Middle frontal gyrus (tissue), 1 donor: Measurements from ENCODE around the gene KCP.
"Not testable (repeated sequence)": the region's sequence is repeated elsewhere in the genome, so short reads cannot be mapped to it uniquely, and the experiment has no call there.

Experiments
- DNase-seq: peaks from one replicate; pipeline ENCODE4 v3.0.0-alpha.2; 2015; ENCODE audit warnings: low spot score; ENCODE audit errors: extremely low spot score

KCP gene

GRCh38 chr7:128910569-128910945, at the start of gene KCP:
Gene KCP, minus strand, starts transcription at chr7:128910709. Its CDS starts 33 bp downstream, at chr7:128910676.
- no peak for DNase-seq

- DNase-seq = no peak
These were observed 48.8 kb upstream of the KCP start for GRCh38 chr7:128959296-128959695.

- DNase-seq = no peak
These were observed 45.5 kb upstream of the KCP start for GRCh38 chr7:128955981-128956380.

GRCh38 chr7:128954830-128955802, 44.6 kb upstream of the KCP start:
- no peak for DNase-seq

GRCh38 chr7:128954150-128954549, 43.6 kb upstream of the KCP start:
- DNase-seq = no peak

- no peak for DNase-seq
These were observed 40.8 kb upstream of the KCP start for GRCh38 chr7:128951296-128951695.

- no peak for DNase-seq
These were observed 38.7 kb upstream of the KCP start for GRCh38 chr7:128948976-128949760.

GRCh38 chr7:128948312-128948973, 37.9 kb upstream of the KCP start:
- DNase-seq = no peak

- DNase-seq = no peak
These were observed 37.3 kb upstream of the KCP start for GRCh38 chr7:128947854-128948253.

- DNase-seq = no peak
These were observed 36.7 kb upstream of the KCP start for GRCh38 chr7:128946936-128947830.

GRCh38 chr7:128945668-128946366, 35.3 kb upstream of the KCP start:
- no peak for DNase-seq

GRCh38 chr7:128944487-128945236, 34.2 kb upstream of the KCP start:
- no peak for DNase-seq

GRCh38 chr7:128943251-128943650, 32.7 kb upstream of the KCP start:
- DNase-seq = not testable (repeated sequence)

- no peak for DNase-seq
These were observed 31.5 kb upstream of the KCP start for GRCh38 chr7:128941946-128942526.

- DNase-seq = no peak
These were observed 30.9 kb upstream of the KCP start for GRCh38 chr7:128941323-128941890.

GRCh38 chr7:128940494-128941322, 30.2 kb upstream of the KCP start:
- no peak for DNase-seq

GRCh38 chr7:128939861-128940410, 29.4 kb upstream of the KCP start:
- no peak for DNase-seq
